GM18909 (cell line): ENCODE data around the gene IFNLR1.
"Not testable (repeated sequence)": the region's sequence is repeated elsewhere in the genome, so short reads cannot be mapped to it uniquely, and the experiment has no call there.

Experiments
- ATAC-seq: cut with Tn5 transposase; IDR thresholded peaks from one replicate; pipeline ENCODE4 v1.9.1; 2021; ENCODE audit warnings: mild to moderate bottlenecking; ENCODE audit not compliant: unreplicated experiment, poor library complexity

Gene IFNLR1

DNA sequence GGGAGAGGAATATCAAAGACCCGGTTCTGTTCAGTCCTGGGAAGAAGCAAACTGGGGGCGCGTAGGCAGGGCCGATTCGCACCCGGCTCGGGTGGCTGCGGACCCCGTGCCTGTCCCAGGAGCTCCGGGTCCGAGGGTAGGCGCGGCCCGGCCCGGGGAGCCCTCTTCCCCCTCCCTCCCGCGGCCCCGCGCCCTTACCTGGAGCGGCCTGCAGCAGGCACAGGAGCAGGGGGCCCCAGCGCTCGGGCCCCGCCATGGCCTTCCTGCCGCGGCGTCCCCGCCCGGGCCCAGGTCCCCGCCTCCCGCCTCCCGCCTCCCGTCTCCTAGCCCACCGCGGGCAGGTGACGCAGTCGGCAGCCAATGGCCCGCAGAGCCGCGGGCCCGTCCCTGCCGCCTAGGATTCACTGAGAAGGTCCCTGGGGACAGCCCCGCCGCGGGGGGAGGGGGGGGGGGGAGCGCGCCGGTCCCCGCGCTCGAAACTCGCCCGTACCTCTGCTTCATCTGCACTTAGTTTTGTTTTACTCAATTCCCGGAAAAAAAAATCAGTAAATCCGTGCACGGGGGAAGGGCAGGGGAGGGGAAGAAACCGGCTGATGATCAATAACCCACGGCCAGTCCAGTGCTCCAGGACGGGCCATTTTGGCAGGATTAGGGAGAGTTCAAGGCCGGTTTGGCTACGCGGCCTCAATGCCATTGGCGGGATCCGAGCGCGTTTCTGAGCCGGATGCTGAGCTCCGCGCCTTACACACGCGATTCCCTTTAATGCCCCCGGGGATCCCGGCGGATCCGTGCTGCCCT is at the start of gene IFNLR1:
TSS of gene IFNLR1 (minus strand) at position 297 of the 798 bp plus-strand sequence. CDS start at position 256, 41 bp downstream.
- ATAC-seq: peak; percentile 37

DNA sequence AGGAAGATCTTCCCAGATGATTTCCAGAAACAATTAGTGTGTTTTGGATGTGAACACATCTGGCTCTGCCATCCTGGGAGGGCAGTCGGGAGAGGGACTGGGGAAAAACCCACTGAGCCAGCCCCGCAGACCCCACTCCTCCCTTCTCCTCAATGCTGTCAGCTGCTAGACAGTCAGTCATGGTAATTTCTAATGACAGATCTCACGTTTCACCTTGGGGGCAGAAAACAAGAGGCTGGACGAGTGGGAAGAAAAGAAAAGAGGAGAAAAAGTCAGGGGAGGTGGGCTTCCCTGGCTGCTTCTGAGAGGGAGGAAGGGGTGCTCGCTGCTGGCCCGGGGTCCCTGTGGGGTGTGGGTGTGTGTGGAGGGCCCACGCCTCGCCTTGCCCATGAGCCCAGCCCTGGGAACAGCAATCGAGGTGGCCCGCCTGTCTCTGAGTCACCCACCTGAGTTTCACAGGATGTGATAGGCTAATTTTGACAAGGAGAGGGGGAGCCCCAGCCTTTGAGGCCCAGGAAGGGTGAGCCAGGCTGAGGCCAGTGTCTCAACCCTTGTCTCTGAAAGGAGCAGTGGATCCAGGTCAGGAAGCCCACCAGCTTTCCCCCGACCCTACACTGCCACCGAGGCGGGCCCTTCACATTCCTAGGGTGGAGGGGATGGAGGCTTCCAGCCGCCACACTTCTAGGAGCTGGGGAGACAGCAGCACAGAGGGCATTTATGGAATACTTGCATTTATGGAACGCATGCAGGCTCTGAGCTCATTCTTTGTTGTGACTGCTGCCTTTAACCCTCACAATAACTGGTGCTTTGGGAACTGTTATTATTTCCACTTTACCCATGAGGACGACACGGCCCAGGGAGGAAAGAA is 49.1 kb upstream of the IFNLR1 start:
- ATAC-seq: peak; percentile 48

DNA sequence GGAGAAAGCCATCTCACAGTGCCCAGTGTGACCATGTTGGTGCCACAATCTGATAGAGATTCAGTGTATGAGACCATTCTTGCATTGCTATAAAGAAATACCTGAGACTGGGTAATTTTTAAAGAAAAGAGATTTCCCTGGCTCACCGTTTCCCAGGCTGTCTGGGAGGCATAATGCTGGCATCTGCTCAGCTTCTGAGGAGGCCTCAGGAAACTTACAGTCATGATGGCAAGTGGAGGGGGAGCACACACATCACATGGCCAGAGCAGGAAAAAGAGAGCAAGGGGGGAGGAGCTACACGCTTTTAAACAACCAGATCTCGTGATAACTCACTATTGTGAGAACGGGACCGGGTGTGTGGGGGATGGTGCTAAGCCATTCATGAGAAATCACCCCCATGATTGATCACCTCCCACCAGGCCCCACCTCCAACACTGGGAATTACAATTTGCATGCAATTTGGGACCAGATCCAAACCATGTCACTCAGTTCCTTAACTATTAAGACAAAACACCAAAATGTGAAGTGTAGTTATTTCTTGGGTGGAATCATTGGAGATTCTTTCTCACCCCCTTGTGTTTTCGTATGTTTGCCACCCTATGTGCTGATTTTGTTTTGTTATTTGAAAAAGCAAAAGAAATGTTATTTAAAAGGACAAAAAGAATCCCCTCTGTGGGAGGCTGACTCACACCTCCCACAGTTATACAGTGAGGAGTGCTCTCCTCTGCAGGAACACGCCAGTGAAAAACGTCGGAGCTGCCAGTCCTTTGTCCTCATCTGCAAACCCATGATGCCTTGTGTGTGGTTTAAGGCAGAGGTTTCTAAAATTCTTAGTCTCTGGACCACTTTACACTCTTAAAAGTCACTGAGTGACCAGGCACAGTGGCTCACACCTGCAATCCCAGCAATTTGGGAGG is 46.9 kb upstream of the IFNLR1 start:
- no peak for ATAC-seq

DNA sequence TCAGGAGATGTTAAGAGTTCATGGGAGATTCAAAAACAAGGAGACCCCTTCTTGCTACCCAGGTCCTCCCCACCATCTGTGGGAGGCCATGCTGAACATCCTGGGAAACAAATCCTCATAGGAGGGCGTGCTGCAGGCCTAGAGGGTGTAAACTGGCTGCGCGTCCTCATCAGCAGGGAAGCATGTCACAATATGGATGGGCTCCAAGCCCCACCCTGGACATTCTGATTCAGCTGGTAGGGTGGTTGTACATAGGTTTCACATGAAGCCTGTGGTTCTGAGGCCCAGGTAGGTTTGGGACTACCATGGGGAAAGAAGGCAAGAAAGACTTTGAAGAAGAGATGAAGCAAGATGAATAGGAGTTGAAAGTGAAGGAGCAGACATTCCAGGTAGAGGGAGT is 44.6 kb upstream of the IFNLR1 start:
- no peak for ATAC-seq

DNA sequence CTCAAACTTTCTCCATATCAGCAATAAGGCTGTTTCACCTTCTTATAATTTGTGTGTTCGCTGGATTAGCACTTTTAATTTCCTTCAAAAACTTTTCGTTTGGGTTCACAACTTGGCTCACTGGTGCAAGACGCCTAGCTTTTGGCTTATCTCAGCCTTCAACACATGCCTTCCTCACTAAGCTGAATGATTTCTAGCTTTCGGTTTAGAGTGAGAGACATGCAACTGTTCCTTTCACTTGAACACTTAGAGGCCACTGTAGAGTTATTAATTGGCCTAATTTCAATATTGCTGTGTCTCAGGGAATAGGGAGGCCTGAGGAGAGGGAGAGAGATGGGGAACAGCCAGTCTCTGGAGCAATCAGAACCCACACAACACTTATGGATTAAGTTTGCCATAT is 41.2 kb upstream of the IFNLR1 start:
- no peak for ATAC-seq

DNA sequence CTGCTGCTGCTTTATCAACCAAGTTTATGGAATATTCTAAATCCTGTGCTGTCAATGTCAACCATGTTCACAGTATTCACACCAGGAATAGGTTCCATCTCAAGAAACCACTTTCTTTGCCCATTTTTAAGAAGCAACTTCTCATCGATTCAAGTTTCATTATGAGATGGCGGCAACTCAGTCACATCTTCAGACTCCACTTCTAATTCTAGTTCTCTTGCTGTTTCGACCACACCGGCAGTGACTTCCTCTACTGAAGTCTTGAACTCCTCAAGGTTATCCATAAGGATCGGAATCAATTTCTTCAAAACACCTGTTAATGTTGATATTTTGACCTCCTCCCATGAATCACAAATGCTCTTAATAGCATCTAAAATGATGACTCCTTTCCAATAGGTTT is 39.7 kb upstream of the IFNLR1 start:
- ATAC-seq: no peak

DNA sequence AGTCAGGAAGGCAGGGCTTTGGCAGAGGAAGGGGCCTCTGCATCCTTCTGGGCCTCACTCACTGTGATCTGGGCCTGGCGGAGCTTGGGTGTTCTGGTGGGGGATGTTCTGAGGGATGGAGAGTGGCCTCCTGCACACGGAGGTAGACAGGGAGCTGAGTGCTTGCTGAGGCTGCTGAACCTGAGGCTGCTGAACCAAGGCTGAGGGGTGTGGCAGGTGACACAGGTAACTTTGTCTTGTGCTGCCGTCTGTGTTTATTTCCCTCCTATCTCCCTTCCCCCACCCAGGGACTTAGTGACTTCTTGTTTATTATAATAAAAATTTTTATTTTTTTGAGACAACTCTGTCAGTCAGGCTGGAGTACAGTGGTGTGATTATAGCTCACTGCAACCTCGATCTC is 37.7 kb upstream of the IFNLR1 start:
- no peak for ATAC-seq

DNA sequence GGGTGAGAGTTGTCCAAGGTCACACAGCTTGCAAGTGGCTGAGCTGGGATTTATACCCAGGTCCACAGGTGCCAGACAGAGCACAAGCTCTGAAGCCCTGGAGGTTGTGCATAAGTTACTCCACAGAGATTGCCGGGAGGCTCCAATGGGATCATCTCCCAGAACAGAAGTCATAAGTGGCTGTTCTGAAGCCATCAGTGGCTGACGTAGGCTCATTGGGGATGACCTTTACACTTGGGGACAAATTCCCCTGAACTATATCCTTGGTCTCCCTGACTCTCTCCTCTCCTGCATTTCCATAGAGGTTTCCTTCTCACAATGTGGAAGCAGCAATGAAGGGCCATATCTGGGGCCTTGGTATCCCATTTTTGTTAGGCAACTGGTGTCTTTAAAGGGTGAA is 37.0 kb upstream of the IFNLR1 start:
- no peak for ATAC-seq

DNA sequence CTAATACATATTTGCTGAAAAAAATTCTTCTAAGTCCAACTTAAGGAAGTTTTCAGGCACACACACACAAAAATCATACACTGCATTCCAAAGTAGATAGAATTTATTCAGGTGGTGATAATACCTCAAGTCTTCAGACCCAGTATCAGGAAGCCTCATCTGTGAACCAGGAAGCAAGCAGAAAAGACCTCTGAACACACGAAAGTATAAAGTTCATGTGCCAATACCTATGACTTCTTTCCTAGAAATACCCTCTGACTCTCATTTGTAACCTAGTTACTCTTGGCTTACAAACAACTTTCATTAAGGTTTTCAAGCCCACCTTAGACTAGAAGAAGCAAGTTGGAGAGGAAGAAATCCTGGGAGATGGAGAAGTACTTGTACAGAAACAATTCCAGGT is 35.7 kb upstream of the IFNLR1 start:
- no peak for ATAC-seq

DNA sequence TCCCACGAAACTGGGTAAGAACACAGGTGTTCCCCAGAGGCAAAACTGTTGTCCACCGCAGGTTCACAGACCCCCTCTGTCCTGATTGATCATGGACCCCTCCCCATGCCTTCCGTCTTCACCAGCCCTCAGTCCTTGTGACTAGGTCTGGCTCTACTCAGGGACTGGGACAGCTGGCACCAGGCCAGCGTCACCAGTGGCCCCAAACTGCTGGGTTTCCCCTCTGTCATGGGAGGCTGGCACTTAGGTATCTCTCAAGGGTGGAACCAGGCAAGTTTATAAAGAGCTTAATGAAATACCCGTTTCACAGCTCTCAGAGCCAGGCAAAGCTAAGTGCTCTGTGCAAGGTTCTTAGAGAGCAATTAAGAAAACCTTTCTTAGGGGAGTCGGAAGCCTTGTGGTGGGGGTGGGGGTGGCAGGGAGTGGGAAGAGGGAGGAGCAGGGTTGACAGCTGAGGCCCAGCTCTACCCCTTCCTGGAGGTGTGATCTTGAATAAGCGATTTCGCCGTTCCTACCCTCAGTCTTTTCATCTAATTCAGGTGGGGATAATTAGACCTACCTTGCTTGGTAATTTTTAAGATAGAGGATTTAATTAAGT is 35.0 kb upstream of the IFNLR1 start:
- ATAC-seq: no peak

DNA sequence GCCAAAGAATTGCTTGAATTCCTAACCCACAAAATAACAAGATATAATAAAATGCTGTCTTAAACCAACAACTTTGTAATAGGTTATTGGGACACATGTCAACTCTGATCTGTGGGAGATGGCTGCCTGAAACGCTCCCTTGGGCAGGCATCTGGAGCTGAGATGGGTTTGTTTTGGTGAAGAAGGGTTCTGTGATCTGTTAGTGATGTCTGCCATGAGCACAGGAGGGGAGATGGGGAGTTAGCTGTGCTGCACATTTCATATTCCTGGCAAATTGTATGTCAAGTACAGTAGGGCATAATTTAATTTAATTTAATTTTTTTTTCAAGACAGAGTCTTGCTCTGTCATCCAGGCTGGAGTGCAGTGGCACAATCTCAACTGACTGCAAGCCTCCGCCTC is 34.2 kb upstream of the IFNLR1 start:
- no peak for ATAC-seq

DNA sequence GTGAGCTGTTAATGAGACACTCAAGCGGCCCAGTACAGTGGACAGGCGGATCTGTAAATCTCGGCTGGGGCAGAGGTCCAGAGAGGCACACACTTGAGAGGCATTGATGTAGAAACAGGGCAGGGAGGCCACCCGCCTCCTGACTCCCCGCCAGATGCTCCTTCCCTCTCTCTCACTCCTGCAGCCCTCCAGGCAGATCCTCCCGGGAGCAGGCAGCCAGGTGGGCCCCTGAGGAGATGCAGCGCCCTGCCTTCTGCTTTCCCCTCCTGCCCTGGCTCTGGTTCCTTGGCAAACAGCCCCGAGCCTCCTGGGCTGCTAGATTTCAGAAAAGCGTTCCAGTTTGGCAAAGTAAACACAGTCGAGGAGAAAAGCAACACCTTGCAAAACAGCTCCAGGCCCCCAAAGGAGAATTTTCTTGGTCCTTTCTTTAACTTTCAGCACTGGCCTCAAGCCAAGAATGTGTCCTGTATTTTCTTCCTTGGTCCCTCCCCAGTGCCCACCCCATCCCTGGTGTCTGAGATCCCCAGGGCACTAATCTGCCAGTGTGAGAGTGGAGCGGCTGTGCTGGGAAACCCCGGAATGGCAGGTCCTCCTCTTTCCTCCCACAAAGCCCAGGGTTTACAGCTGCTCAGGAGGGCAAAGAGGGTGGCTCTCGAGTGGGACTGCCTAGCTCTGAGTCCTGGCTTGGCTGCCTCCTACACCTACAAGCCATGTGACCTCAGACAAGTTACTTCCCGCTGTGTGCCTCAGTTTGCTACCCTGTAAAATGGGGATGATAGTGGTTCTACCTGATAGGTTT is 29.4 kb upstream of the IFNLR1 start:
- no peak for ATAC-seq

DNA sequence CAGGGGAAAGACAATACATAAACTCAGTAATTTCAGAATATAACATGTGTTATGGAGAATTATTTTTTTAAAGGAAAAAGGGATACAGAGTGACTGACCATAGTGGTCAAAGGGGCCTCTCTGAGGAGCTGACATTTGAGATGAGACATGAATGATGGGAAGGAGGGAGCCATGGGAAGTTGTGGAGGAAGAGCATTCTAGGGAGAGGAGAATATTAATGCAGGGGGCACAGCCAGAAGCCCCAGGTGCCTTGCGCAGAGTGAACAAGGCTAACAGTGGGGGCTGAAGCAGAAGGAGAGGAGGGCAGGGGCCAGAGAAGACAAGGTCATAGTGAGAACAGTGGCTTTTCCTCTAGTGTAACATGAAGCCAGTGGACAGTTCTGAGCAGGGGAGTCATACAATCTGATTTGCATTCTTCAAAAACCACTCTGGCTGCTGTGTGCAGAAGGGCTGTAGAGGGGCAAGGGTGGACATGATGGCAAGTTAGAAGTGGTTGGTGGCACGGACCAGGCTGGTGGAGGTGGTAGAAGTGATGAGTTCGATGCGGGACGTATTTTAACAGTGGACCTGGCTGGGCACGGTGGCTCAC is 28.2 kb upstream of the IFNLR1 start:
- ATAC-seq: no peak

DNA sequence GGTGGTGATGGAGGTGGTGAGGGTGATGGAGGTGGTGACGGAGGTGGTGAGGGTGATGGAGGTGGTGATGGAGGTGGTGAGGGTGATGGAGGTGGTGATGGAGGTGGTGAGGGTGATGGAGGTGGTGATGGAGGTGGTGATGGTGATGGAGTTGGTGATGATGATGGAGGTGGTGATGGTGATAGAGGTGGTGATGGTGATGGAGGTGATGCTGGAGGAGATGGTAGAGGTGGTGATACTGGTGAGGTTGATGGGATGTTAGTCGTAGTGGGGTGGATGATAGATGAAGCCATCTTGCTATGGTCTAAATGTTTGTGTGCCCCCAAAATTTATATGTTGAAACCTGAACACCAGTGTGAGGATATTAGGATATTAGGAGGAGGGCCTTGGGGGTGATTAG is 25.3 kb upstream of the IFNLR1 start:
- ATAC-seq: no peak

DNA sequence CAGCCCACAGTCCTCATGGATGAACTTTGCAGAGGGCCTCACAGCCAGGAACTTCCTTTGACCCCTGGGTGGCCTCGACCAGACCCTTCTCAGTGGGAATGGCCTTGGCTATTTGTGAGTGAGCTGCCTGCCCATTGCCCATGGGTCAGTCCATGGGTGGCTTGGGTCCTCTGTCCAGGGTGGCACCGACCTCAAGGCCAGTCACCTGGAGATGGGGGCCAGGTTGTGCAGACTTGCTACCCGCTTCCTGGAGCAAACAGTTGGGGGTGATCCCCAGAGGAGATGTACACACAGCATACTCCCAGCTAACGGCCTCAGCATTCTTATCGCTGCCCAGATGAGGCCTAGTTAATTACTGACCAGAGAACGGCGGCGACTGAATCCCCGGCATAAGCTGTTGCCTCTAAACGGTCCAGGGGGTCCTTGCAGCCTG is 23.1 kb upstream of the IFNLR1 start:
- no peak for ATAC-seq

DNA sequence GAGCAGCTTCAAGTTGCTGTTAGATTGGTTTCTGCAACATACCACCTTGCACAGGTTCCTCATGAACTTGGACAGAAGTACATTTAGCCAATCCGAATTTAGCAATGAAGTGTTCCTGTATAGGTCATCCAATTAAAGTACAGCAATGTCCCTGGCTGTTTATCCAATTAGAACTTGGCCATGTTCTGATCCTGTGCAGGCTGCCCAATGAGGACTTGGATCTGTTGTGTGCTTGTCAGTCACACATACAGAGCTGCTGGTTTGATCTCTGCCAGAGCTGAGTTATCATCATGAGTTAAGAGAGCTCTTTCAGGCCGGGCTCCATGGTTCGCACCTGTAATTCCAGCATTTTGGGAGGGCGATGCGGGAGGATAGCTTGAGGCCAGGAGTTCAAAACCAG is 22.0 kb upstream of the IFNLR1 start:
- no peak for ATAC-seq

DNA sequence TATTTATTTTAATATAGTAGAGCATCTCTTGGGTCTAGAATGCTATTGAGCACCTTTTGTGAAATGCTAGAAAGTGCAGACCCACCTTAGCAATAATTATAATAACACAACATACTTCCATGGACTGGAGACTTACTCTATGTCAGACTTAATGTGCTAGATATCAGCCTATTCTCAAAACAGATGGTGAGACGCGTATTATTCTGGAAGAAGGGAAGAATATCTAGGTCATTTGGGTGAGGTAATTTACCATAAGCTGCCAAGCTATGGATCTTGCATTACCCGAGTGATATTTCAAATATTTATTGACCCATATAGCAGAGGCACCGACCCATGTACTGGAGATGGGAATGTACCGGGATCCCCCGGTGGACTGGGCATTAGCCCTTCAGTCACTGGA is 20.6 kb upstream of the IFNLR1 start:
- ATAC-seq: no peak

DNA sequence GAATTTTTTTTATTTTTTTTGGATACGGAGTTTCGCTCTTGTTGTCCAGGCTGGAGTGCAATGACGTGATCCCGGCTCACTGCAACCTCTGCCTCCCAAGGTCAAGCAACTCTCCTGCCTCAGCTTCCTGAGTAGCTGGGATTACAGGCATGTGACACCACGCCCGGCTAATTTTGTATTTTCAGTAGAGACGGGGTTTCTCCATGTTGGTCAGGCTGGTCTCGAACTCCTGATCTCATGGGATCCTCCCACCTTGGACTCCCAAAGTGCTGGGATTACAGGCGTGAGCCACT is 20.3 kb upstream of the IFNLR1 start:
- not testable (repeated sequence) for ATAC-seq
